ENCODE measurements around the gene CNTNAP5. TPM values are rescaled to one million over a fixed set of nuclear protein-coding genes. Genes with fewer than 3 reads are reported as not detected.
"Not testable (repeated sequence)": the region's sequence is repeated elsewhere in the genome, so short reads cannot be mapped to it uniquely, and the experiment has no call there.

The CNTNAP5 gene
- total RNA-seq, 1 donor from 2014 or later, result not detected

DNA sequence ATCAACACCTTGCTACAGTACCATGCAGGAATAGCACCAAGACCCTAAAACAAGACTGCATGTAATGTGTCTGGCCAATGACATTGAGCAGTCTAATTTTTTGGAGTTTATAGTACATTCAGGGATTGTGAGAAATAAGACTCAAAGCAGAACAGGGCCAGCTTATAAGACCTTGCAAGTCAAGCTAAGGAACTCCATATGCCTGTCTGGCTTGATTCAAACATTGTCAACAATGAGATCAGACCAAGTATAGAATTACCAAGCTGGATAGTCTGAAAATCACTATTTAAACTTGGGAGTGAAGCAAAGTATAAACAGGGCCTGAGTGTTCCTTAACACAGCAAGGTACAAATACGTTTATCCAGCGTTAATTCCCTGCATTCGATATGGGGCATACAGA lies 370.9 kb downstream of the CNTNAP5 start:
- H3K4me3 Mint-ChIP-seq (ENCODE audit: unreplicated experiment), result no peak overlapping the region
- no peak for DNase-seq (ENCODE audit: extremely low spot score, unreplicated experiment)
- H3K27me3 Mint-ChIP-seq (ENCODE audit: unreplicated experiment), result no peaks in the 10 kb centered on the region
- no peaks in the 10 kb centered on the region for H3K4me1 Mint-ChIP-seq (ENCODE audit: unreplicated experiment)
- H3K27ac Mint-ChIP-seq (ENCODE audit: unreplicated experiment), result no peak overlapping the region
- H3K9me3 Mint-ChIP-seq (ENCODE audit: unreplicated experiment), result peaks cover 37% of the 10 kb centered on the region
- H3K36me3 Mint-ChIP-seq (ENCODE audit: unreplicated experiment), result no peaks in the 10 kb centered on the region
- TF ChIP-seq, protein P1, sequence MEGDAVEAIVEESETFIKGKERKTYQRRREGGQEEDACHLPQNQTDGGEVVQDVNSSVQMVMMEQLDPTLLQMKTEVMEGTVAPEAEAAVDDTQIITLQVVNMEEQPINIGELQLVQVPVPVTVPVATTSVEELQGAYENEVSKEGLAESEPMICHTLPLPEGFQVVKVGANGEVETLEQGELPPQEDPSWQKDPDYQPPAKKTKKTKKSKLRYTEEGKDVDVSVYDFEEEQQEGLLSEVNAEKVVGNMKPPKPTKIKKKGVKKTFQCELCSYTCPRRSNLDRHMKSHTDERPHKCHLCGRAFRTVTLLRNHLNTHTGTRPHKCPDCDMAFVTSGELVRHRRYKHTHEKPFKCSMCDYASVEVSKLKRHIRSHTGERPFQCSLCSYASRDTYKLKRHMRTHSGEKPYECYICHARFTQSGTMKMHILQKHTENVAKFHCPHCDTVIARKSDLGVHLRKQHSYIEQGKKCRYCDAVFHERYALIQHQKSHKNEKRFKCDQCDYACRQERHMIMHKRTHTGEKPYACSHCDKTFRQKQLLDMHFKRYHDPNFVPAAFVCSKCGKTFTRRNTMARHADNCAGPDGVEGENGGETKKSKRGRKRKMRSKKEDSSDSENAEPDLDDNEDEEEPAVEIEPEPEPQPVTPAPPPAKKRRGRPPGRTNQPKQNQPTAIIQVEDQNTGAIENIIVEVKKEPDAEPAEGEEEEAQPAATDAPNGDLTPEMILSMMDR (IDR thresholded peaks at IDR 0.05), result no peak

DNA sequence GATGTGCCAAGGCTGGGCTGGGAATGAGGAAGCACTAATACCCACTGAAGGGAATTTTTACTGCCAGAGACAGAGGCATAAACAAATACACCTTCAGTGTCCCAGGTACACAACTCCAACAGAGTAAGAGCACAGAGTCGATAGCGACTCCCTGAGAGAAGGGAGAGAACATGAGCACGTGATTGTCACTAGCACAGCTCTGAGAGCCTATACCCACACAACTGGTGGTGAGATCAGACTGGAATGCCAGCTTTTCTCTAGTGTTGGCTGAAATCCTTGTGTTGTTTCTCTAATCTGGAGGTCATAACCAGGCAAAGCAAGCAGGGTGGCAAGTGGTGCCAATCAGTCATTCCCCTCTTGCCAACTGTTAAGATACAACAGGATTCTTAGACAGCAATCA lies 377.2 kb downstream of the CNTNAP5 start:
- TF ChIP-seq, protein P1 (IDR thresholded peaks at IDR 0.05), result no peak
- DNase-seq (ENCODE audit: extremely low spot score, unreplicated experiment), result no peak

DNA sequence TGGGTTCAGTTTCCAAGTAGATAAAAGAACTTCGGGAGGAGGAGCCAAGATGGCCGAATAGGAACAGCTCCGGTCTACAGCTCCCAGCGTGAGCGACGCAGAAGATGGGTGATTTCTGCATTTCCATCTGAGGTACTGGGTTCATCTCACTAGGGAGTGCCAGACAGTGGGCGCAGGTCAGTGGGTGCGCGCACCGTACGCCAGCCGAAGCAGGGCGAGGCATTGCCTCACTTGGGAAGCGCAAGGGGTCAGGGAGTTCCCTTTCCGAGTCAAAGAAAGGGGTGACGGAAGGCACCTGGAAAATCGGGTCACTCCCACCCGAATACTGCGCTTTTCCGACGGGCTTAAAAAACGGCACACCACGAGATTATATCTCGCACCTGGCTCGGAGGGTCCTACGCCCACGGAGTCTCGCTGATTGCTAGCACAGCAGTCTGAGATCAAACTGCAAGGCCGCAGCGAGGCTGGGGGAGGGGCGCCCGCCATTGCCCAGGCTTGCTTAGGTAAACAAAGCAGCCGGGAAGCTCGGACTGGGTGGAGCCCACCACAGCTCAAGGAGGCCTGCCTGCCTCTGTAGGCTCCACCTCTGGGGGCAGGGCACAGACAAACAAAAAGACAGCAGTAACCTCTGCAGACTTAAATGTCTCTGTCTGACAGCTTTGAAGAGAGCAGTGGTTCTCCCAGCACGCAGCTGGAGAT lies 382.9 kb downstream of the CNTNAP5 start:
- H3K27ac Mint-ChIP-seq (ENCODE audit: unreplicated experiment); H3K27me3 Mint-ChIP-seq (ENCODE audit: unreplicated experiment); DNase-seq (ENCODE audit: extremely low spot score, unreplicated experiment); H3K4me1 Mint-ChIP-seq (ENCODE audit: unreplicated experiment); H3K36me3 Mint-ChIP-seq (ENCODE audit: unreplicated experiment); H3K4me3 Mint-ChIP-seq (ENCODE audit: unreplicated experiment): not testable (repeated sequence)
- peaks cover 23% of the 10 kb centered on the region for H3K9me3 Mint-ChIP-seq (ENCODE audit: unreplicated experiment)

More for the DNA sequence above, 377.2 kb downstream of the CNTNAP5 start:
- H3K27ac Mint-ChIP-seq (ENCODE audit: unreplicated experiment), result no peak overlapping the region
- no peak overlapping the region for H3K4me3 Mint-ChIP-seq (ENCODE audit: unreplicated experiment)
- H3K4me1 Mint-ChIP-seq (ENCODE audit: unreplicated experiment), result no peaks in the 10 kb centered on the region
- peaks cover 51% of the 10 kb centered on the region for H3K9me3 Mint-ChIP-seq (ENCODE audit: unreplicated experiment)
- H3K36me3 Mint-ChIP-seq (ENCODE audit: unreplicated experiment), result no peaks in the 10 kb centered on the region
- no peaks in the 10 kb centered on the region for H3K27me3 Mint-ChIP-seq (ENCODE audit: unreplicated experiment)

DNA sequence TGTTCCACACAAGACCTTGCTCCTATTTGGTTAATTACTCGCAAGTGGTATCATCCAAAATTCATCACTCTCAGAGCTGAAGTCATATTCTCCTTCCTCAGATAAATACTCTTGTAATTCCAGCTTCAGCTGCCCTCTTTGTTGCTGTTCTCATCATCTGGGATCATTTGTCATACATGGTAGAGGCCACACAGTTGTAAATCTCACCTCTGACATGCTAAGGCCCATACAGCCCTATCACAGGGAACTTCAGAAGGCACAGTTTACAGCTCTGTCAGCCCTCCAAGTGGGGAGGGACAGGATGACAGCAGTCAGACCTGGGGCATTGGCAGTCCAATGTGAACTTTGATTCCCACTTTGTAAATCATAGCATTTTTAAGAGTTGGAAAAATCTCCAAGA lies 399.0 kb downstream of the CNTNAP5 start:
- Mint-ChIP-seq H3K36me3 (ENCODE audit: unreplicated experiment) (no peaks in the 10 kb centered on the region), H3K4me1 (ENCODE audit: unreplicated experiment) (no peaks in the 10 kb centered on the region), H3K9me3 (ENCODE audit: unreplicated experiment) (peaks cover 58% of the 10 kb centered on the region), H3K4me3 (ENCODE audit: unreplicated experiment) (no peak overlapping the region), H3K27me3 (ENCODE audit: unreplicated experiment) (no peaks in the 10 kb centered on the region), H3K27ac (ENCODE audit: unreplicated experiment) (no peak overlapping the region)
- TF ChIP-seq, protein P1 (IDR thresholded peaks at IDR 0.05), result no peak
- DNase-seq (ENCODE audit: extremely low spot score, unreplicated experiment), result no peak

DNA sequence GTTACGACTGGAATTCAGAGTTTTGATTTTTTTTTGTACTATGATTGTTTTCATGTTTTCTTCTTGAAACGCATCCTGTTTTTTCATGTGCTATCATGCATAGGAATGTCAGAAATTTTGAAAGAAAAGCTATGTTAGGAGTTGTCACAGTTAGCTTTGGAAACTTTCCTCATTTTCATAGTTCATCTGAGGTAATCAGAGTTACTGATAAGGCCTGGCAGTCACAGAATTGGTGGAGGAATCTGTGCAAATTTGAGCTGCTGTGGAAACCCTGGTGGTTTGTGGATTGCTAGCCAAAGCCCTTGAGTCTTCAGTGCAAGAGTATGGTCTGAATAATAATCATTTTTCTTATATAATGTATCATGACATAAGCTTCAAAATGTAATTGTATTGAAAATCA lies 401.0 kb downstream of the CNTNAP5 start:
- Mint-ChIP-seq H3K9me3 (ENCODE audit: unreplicated experiment) (peaks cover 56% of the 10 kb centered on the region), H3K27ac (ENCODE audit: unreplicated experiment) (no peak overlapping the region), H3K4me3 (ENCODE audit: unreplicated experiment) (no peak overlapping the region), H3K27me3 (ENCODE audit: unreplicated experiment) (no peaks in the 10 kb centered on the region), H3K36me3 (ENCODE audit: unreplicated experiment) (no peaks in the 10 kb centered on the region), H3K4me1 (ENCODE audit: unreplicated experiment) (no peaks in the 10 kb centered on the region)
- TF ChIP-seq, protein P1 (IDR thresholded peaks at IDR 0.05), result no peak
- no peak for DNase-seq (ENCODE audit: extremely low spot score, unreplicated experiment)
